ENCODE results near the gene NABP1.

Gene NABP1

DNA sequence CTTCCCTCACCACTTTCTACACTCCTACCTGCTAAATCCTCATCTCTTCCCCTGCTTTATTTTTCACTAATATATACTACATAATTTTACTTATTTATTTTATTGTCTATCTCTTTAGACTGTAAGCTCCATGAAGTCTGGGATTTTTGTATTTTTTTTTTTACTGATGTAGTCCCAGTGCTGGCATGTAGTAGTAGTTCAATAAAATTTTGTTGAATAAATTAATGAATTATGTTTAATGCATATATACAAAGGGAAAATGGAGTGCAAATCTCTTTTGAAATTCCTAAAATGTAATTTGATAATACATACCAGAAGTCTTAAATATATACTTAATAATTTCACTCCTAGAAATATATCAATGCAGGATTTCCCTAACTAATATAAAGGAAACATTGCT lies 7.1 kb upstream of the NABP1 start:
- Histone ChIP-seq H3K9ac (ENCODE audit: low read depth, low read length) (no peak overlapping the region), H3K36me3 (ENCODE audit: insufficient read depth, low read length) (no peaks in the 10 kb centered on the region), H3K4me1 (ENCODE audit: control insufficient read depth, insufficient read depth, low read length) (peaks cover 8% of the 10 kb centered on the region), H3K9me3 (replicated peaks; ENCODE audit: low read length) (no peaks in the 10 kb centered on the region), H3K27me3 (ENCODE audit: control insufficient read depth, insufficient read depth, low read length) (no peaks in the 10 kb centered on the region), H3K4me3 (ENCODE audit: low read length) (no peak overlapping the region), H3K4me2 (ENCODE audit: low read length) (no peak overlapping the region)

- Histone ChIP-seq H3K9ac (ENCODE audit: low read depth, low read length) (no peak overlapping the region), H3K4me1 (ENCODE audit: control insufficient read depth, insufficient read depth, low read length) (peaks cover 15% of the 10 kb centered on the region), H3K4me3 (ENCODE audit: low read length) (no peak overlapping the region), H3K9me3 (replicated peaks; ENCODE audit: low read length) (no peaks in the 10 kb centered on the region), H3K27me3 (ENCODE audit: control insufficient read depth, insufficient read depth, low read length) (no peaks in the 10 kb centered on the region), H3K36me3 (ENCODE audit: insufficient read depth, low read length) (peaks cover 6% of the 10 kb centered on the region), H3K4me2 (ENCODE audit: low read length) (no peak overlapping the region)
Measured at GRCh38 chr2:191675807-191676721, 1.9 kb upstream of the NABP1 start.

GRCh38 chr2:191676790-191677645 lies 918 bp upstream of the NABP1 start:
- peaks cover 14% of the 10 kb centered on the region for H3K36me3 ChIP-seq (ENCODE audit: insufficient read depth, low read length)
- H3K4me2 ChIP-seq (ENCODE audit: low read length), result peak overlapping the region; percentile 93
- peak overlapping the region; percentile 77 for H3K4me3 ChIP-seq (ENCODE audit: low read length)
- peak overlapping the region; percentile 92 for H3K9ac ChIP-seq (ENCODE audit: low read depth, low read length)
- no peaks in the 10 kb centered on the region for H3K27me3 ChIP-seq (ENCODE audit: control insufficient read depth, insufficient read depth, low read length)
- peaks cover 18% of the 10 kb centered on the region for H3K4me1 ChIP-seq (ENCODE audit: control insufficient read depth, insufficient read depth, low read length)
- H3K9me3 ChIP-seq (replicated peaks; ENCODE audit: low read length), result no peaks in the 10 kb centered on the region

- Histone ChIP-seq H3K4me3 (ENCODE audit: low read length) (peak overlapping the region; percentile 88), H3K27me3 (ENCODE audit: control insufficient read depth, insufficient read depth, low read length) (no peaks in the 10 kb centered on the region), H3K4me2 (ENCODE audit: low read length) (peak overlapping the region; percentile 93), H3K36me3 (ENCODE audit: insufficient read depth, low read length) (peaks cover 29% of the 10 kb centered on the region), H3K9ac (ENCODE audit: low read depth, low read length) (peak overlapping the region; percentile 97), H3K9me3 (replicated peaks; ENCODE audit: low read length) (no peaks in the 10 kb centered on the region), H3K4me1 (ENCODE audit: control insufficient read depth, insufficient read depth, low read length) (peaks cover 34% of the 10 kb centered on the region)
Measured at GRCh38 chr2:191678437-191679100, 633 bp downstream of the NABP1 start.

DNA sequence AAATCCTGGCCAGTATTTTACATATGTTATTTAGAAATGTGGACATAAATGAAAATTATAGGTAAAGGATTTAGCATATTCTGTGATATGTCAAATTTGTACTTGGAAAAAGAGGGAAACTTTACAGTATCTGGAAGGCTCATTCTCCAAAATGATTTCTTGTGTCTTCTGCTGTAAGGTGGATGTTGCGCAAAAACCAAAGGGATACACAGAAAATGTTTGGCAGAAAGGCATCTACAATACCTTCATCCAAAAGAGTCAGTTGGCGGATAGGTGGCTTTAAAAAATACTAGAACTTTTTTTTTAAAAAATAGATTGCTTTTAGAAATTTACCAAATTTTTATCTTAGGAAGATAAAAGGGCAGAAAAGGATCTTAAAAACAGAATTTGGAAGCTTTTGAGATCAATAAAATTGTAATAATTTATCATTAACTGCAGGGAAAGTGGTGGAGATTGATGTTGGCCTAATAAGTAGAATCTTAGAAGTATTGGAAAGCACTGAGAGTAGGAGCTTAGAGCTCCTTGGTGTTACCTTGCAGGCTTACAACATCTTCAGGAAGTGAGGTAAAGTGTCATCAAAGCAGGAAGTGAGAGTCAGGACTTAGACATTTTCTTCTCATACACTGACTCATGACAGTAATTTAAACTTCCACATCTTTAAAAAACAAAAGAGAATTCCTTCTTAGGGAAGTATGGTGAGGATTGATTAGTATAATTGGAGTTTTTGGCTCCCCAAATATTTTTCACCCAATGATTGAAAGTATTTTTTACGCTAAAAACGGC lies 2.1 kb downstream of the NABP1 start:
- Histone ChIP-seq H3K36me3 (ENCODE audit: insufficient read depth, low read length) (peaks cover 43% of the 10 kb centered on the region), H3K4me1 (ENCODE audit: control insufficient read depth, insufficient read depth, low read length) (peaks cover 48% of the 10 kb centered on the region), H3K4me3 (ENCODE audit: low read length) (peak overlapping the region; percentile 88), H3K9ac (ENCODE audit: low read depth, low read length) (peak overlapping the region; percentile 73), H3K27me3 (ENCODE audit: control insufficient read depth, insufficient read depth, low read length) (no peaks in the 10 kb centered on the region), H3K4me2 (ENCODE audit: low read length) (peak overlapping the region; percentile 93), H3K9me3 (replicated peaks; ENCODE audit: low read length) (no peaks in the 10 kb centered on the region)

- Histone ChIP-seq H3K9me3 (replicated peaks; ENCODE audit: low read length) (no peaks in the 10 kb centered on the region), H3K4me1 (ENCODE audit: control insufficient read depth, insufficient read depth, low read length) (peaks cover 53% of the 10 kb centered on the region), H3K9ac (ENCODE audit: low read depth, low read length) (peak overlapping the region; percentile 73), H3K4me3 (ENCODE audit: low read length) (peak overlapping the region; percentile 88), H3K27me3 (ENCODE audit: control insufficient read depth, insufficient read depth, low read length) (no peaks in the 10 kb centered on the region), H3K36me3 (ENCODE audit: insufficient read depth, low read length) (peaks cover 49% of the 10 kb centered on the region), H3K4me2 (ENCODE audit: low read length) (peak overlapping the region; percentile 93)
Measured at GRCh38 chr2:191680639-191681038, 2.7 kb downstream of the NABP1 start.

DNA sequence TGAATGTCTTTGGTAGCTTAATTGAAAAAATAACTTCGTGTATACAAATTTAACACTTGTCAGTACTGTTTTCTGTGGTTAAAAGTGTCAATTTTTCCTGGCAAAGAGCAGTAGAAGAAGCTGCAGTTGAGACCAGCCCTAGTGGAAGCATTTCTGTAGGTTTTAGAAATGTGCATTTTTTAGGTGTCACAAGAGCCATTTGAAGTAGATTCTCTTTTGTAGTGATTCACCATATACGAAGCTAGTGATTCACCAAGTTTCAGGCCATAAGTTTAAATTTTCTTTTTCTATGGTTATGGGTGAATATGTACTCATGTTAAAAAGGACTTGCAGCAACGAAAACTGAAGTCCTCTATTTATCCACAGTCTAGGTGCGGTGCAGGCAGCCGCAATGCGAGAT lies 4.2 kb downstream of the NABP1 start:
- Histone ChIP-seq H3K9ac (ENCODE audit: low read depth, low read length) (peak overlapping the region; percentile 73), H3K27me3 (ENCODE audit: control insufficient read depth, insufficient read depth, low read length) (no peaks in the 10 kb centered on the region), H3K9me3 (replicated peaks; ENCODE audit: low read length) (no peaks in the 10 kb centered on the region), H3K4me1 (ENCODE audit: control insufficient read depth, insufficient read depth, low read length) (peaks cover 60% of the 10 kb centered on the region), H3K36me3 (ENCODE audit: insufficient read depth, low read length) (peaks cover 64% of the 10 kb centered on the region), H3K4me2 (ENCODE audit: low read length) (peak overlapping the region; percentile 93), H3K4me3 (ENCODE audit: low read length) (peak overlapping the region; percentile 88)

DNA sequence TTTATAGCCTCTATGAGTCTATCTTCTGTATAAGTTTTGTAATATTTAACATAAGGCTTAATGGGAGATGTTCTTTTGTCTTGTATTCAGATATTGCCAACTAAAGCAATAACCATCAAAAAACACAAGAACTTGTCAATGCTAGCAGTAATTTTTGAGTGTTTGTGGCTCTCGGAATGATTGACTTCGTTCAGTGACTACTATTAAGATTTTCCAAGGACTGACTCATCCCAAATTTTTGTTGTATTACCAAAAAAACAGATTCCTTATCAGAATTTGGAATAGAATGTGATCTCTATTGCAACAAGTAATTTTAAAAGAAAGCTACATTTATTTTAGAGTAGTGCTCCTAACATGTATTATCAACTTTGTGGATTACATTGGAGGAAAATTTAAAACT lies 8.1 kb downstream of the NABP1 start:
- Histone ChIP-seq H3K9ac (ENCODE audit: low read depth, low read length) (no peak overlapping the region), H3K36me3 (ENCODE audit: insufficient read depth, low read length) (peaks cover 79% of the 10 kb centered on the region), H3K4me1 (ENCODE audit: control insufficient read depth, insufficient read depth, low read length) (peaks cover 87% of the 10 kb centered on the region), H3K4me3 (ENCODE audit: low read length) (no peak overlapping the region), H3K9me3 (replicated peaks; ENCODE audit: low read length) (no peaks in the 10 kb centered on the region), H3K4me2 (ENCODE audit: low read length) (peak overlapping the region; percentile 54), H3K27me3 (ENCODE audit: control insufficient read depth, insufficient read depth, low read length) (no peaks in the 10 kb centered on the region)

DNA sequence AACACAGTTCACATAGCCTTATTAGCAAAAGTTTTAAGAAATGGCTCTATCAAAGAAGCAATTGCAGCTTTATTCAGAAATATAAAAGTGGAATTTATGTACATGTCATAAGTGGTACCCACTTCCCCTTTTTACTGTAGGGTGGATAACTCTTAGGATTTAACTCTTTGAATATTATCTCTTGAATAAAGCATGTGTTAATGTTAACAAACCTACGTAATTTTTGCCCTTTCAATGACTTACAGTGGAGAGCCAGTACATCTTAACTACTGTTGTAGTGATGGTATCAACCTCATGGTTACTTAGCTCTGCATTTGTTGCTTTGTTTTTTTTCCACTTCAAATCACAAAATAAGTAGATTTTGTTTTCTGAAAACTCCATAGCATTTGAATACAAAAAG lies 8.8 kb downstream of the NABP1 start:
- Histone ChIP-seq H3K4me3 (ENCODE audit: low read length) (no peak overlapping the region), H3K36me3 (ENCODE audit: insufficient read depth, low read length) (peaks cover 74% of the 10 kb centered on the region), H3K4me1 (ENCODE audit: control insufficient read depth, insufficient read depth, low read length) (peaks cover 87% of the 10 kb centered on the region), H3K9ac (ENCODE audit: low read depth, low read length) (no peak overlapping the region), H3K27me3 (ENCODE audit: control insufficient read depth, insufficient read depth, low read length) (no peaks in the 10 kb centered on the region), H3K4me2 (ENCODE audit: low read length) (peak overlapping the region; percentile 5), H3K9me3 (replicated peaks; ENCODE audit: low read length) (no peaks in the 10 kb centered on the region)

DNA sequence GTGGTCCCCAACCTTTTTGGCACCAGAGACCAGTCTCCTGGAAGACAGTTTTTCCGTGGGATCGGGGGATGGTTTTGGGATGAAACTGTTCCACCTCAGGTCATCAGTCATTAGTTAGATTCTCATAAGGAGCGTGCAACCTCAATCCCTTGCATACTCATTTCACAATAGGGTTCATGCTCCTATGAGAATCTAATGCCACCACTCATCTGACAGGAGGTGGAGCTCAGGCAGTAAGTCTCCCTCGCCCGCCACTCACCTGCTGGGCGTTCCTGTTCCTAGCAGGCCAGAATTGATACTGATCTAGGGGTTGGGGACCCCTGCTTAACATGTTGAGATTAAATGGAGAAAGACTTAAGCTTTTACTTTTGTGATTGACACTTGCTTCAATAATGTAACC lies 9.9 kb downstream of the NABP1 start:
- Histone ChIP-seq H3K9me3 (replicated peaks; ENCODE audit: low read length) (no peaks in the 10 kb centered on the region), H3K9ac (ENCODE audit: low read depth, low read length) (no peak overlapping the region), H3K4me2 (ENCODE audit: low read length) (no peak overlapping the region), H3K27me3 (ENCODE audit: control insufficient read depth, insufficient read depth, low read length) (no peaks in the 10 kb centered on the region), H3K36me3 (ENCODE audit: insufficient read depth, low read length) (peaks cover 62% of the 10 kb centered on the region), H3K4me1 (ENCODE audit: control insufficient read depth, insufficient read depth, low read length) (peaks cover 76% of the 10 kb centered on the region), H3K4me3 (ENCODE audit: low read length) (no peak overlapping the region)
